Measurements from ENCODE around the gene TANGO2.

- TF ChIP-seq EZH2 (IDR thresholded peaks at IDR 0.05; ENCODE audit: borderline replicate concordance, low read length) = no peak
- TF ChIP-seq CTCF (conservative IDR thresholded peaks at IDR 0.05 in 1 of 2, IDR thresholded peaks at IDR 0.05 in 1 of 2; ENCODE audit: extremely low read depth in 1 of 2, insufficient read depth in 1 of 2, low read depth in 1 of 2, low read length in 2 of 2) = no peak
Observed at GRCh38 chr22:20114506-20115475, 93.9 kb downstream of the TANGO2 start.

All from mammary epithelial cell (primary cell).